Measurements from ENCODE around the gene STAG3.
"Not testable (repeated sequence)": the region's sequence is repeated elsewhere in the genome, so short reads cannot be mapped to it uniquely, and the experiment has no call there.

STAG3 gene

GRCh38 chr7:100177045-100178001, at the start of gene STAG3, which contains the start of gene GPC2:
Gene STAG3 (plus strand): TSS chr7:100177918. CDS start chr7:100180557, 2,639 bp downstream.
Gene GPC2 (minus strand): TSS chr7:100177381. CDS start chr7:100177199, 182 bp downstream.
- peak; percentile 98 for DNase-seq (ENCODE audit: low spot score)

GRCh38 chr7:100128637-100128963, 49.1 kb upstream of the STAG3 start:
- no peak for DNase-seq (ENCODE audit: low spot score)

GRCh38 chr7:100130220-100130607, 47.5 kb upstream of the STAG3 start:
- not testable (repeated sequence) for DNase-seq (ENCODE audit: low spot score)

GRCh38 chr7:100130608-100131453, 46.9 kb upstream of the STAG3 start:
- DNase-seq (ENCODE audit: low spot score) = peak; percentile 85

- no peak for DNase-seq (ENCODE audit: low spot score)
Measured at GRCh38 chr7:100132126-100132525, 45.6 kb upstream of the STAG3 start.

GRCh38 chr7:100132697-100133151, 45.0 kb upstream of the STAG3 start:
- peak; percentile 70 for DNase-seq (ENCODE audit: low spot score)

GRCh38 chr7:100137851-100138760, 39.6 kb upstream of the STAG3 start:
- DNase-seq (ENCODE audit: low spot score) = no peak

GRCh38 chr7:100141555-100141949, 36.2 kb upstream of the STAG3 start:
- DNase-seq (ENCODE audit: low spot score) = no peak

GRCh38 chr7:100142461-100142860, 35.3 kb upstream of the STAG3 start:
- DNase-seq (ENCODE audit: low spot score) = no peak

GRCh38 chr7:100146350-100146749, 31.4 kb upstream of the STAG3 start:
- not testable (repeated sequence) for DNase-seq (ENCODE audit: low spot score)

GRCh38 chr7:100147278-100147677, 30.4 kb upstream of the STAG3 start:
- DNase-seq (ENCODE audit: low spot score) = no peak

GRCh38 chr7:100148225-100148558, 29.5 kb upstream of the STAG3 start:
- DNase-seq (ENCODE audit: low spot score) = no peak

GRCh38 chr7:100148559-100149328, 29.0 kb upstream of the STAG3 start, which contains the start of gene LAMTOR4:
Gene LAMTOR4 (plus strand): TSS chr7:100148918. CDS start chr7:100148973, 55 bp downstream.
- peak; percentile 98 for DNase-seq (ENCODE audit: low spot score)

GRCh38 chr7:100152404-100152803, 25.3 kb upstream of the STAG3 start:
- no peak for DNase-seq (ENCODE audit: low spot score)

- DNase-seq (ENCODE audit: low spot score) = no peak
Measured at GRCh38 chr7:100152937-100153666, 24.6 kb upstream of the STAG3 start.

GRCh38 chr7:100153708-100154535, 23.8 kb upstream of the STAG3 start:
- DNase-seq (ENCODE audit: low spot score) = no peak

- DNase-seq (ENCODE audit: low spot score) = no peak
Measured at GRCh38 chr7:100154651-100155491, 22.8 kb upstream of the STAG3 start.

Data from CD4-positive, alpha-beta T cell treated with Interleukin-2 at 100 ng/mL for 4 hours (primary cell).